ENCODE data around the gene KCNJ3. TPM values are rescaled to one million over a fixed set of nuclear protein-coding genes. Genes with fewer than 3 reads are reported as not detected.
A peak's percentile ranks its signal among the peaks of the same experiment; 100 is the strongest.

The KCNJ3 gene
- total and polyA plus RNA-seq, 9 of the 15 experiments (the other 6 are each of a cell fraction or from before 2014, with no cell fraction given) = not detected

DNA sequence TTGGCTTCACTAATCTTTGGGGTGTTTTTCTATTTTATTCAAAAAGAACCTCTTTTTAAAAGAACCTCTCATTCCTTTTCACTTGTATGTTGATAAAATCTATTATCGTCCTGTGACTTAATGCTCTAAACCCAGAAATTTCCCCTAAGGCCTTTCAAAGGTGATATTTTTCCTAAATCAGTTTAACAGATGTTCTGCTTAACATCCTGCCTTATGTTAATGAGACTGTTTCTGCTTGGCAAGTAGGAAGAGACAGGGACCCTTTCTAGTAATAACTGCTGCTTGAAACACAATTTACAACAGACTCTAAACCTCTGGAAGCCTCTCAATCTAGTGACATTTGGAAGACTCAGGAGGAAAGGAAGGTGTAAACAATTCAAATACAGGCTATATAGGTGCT lies 128.8 kb downstream of the KCNJ3 start (continued):
- TF ChIP-seq, protein P1, sequence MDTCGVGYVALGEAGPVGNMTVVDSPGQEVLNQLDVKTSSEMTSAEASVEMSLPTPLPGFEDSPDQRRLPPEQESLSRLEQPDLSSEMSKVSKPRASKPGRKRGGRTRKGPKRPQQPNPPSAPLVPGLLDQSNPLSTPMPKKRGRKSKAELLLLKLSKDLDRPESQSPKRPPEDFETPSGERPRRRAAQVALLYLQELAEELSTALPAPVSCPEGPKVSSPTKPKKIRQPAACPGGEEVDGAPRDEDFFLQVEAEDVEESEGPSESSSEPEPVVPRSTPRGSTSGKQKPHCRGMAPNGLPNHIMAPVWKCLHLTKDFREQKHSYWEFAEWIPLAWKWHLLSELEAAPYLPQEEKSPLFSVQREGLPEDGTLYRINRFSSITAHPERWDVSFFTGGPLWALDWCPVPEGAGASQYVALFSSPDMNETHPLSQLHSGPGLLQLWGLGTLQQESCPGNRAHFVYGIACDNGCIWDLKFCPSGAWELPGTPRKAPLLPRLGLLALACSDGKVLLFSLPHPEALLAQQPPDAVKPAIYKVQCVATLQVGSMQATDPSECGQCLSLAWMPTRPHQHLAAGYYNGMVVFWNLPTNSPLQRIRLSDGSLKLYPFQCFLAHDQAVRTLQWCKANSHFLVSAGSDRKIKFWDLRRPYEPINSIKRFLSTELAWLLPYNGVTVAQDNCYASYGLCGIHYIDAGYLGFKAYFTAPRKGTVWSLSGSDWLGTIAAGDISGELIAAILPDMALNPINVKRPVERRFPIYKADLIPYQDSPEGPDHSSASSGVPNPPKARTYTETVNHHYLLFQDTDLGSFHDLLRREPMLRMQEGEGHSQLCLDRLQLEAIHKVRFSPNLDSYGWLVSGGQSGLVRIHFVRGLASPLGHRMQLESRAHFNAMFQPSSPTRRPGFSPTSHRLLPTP (IDR thresholded peaks at IDR 0.05; ENCODE audit: borderline replicate concordance, extremely low read depth, insufficient read length) = no peak
- TF ChIP-seq PHF20 (IDR thresholded peaks at IDR 0.05; ENCODE audit: partially characterized antibody) (no peak), RB1 (IDR thresholded peaks at IDR 0.05; ENCODE audit: low read depth) (no peak), POLR2A (conservative IDR thresholded peaks at IDR 0.05) (no peak)

DNA sequence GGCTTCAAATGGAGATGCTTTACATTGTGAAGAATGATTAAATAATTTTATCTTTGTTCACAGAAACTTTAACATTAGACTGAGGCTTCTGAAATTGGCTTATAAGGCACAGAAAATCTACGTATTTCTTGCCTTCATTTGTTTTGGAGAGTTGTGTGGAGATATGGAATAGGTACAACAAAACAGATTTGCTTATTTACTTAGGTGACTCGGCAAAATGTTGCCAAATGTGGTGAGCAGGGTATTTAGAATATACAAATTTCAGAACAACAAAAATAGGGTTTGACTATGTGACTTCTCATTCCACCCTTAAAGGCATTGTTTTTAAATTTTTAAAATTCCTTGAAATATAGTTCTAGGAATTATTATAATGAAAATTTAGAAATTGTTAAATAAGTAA lies 134.2 kb downstream of the KCNJ3 start:
- no peak for DNase-seq (ENCODE audit: extremely low read depth in 1 of 4, low spot score in 3 of 4)
- WGBS (ENCODE audit: insufficient coverage, low coverage, missing lambda C conversion rate) = 2% methylated on average over 2 of the region's 2 CpGs

More for the DNA sequence above, 134.2 kb downstream of the KCNJ3 start:
- Histone ChIP-seq H3K9me1 (ENCODE audit: control insufficient read depth, insufficient read depth, low read length) (no peaks in the 10 kb centered on the region), H3K9me3 (replicated peaks; ENCODE audit: control insufficient read depth, insufficient read depth, low read depth, low read length) (no peaks in the 10 kb centered on the region; the same call in 1 of the 2 replicates), H4K20me1 (replicated peaks; ENCODE audit: control insufficient read depth, insufficient read depth, low read length) (no peaks in the 10 kb centered on the region), H3K9ac (ENCODE audit: insufficient read depth in 1 of 2, low read depth in 2 of 2, low read length in 2 of 2) (no peak overlapping the region), H2AFZ (ENCODE audit: low read depth, low read length) (no peak overlapping the region), H3K27ac (ENCODE audit: extremely low read depth, low read depth, low read length) (no peak overlapping the region), H3K4me2 (ENCODE audit: insufficient read depth, low read length) (no peak overlapping the region), H3K27me3 (ENCODE audit: control insufficient read depth in 2 of 2, insufficient read depth in 2 of 2, low read length in 2 of 2) (no peaks in the 10 kb centered on the region), H3K79me2 (ENCODE audit: control insufficient read depth, insufficient read depth, low read length) (no peaks in the 10 kb centered on the region), H3K4me1 (replicated peaks in 1 of 2; ENCODE audit: control insufficient read depth in 2 of 2, insufficient read depth in 2 of 2, low read length in 2 of 2) (no peaks in the 10 kb centered on the region), H3K36me3 (ENCODE audit: control insufficient read depth, insufficient read depth, low read length) (no peaks in the 10 kb centered on the region), H3K4me3 (no peak overlapping the region)
- POLR2A ChIA-PET = no interaction called here
- TF ChIP-seq TAF7 (tag; IDR thresholded peaks at IDR 0.05) (no peak), TEAD1 (CRISPR knock-in tag; IDR thresholded peaks at IDR 0.05) (no peak), PCBP1 (IDR thresholded peaks at IDR 0.05; ENCODE audit: low read depth, low read length, poor library complexity, severe bottlenecking) (no peak), FOXA3 (CRISPR knock-in tag; conservative IDR thresholded peaks at IDR 0.05 in 1 of 2, IDR thresholded peaks at IDR 0.05 in 1 of 2) (peak; percentile 59; a peak in 2 of 4 replicates), ASH1L (IDR thresholded peaks at IDR 0.05; ENCODE audit: borderline replicate concordance, low read depth, partially characterized antibody) (no peak)
- TF ChIP-seq, protein P2, sequence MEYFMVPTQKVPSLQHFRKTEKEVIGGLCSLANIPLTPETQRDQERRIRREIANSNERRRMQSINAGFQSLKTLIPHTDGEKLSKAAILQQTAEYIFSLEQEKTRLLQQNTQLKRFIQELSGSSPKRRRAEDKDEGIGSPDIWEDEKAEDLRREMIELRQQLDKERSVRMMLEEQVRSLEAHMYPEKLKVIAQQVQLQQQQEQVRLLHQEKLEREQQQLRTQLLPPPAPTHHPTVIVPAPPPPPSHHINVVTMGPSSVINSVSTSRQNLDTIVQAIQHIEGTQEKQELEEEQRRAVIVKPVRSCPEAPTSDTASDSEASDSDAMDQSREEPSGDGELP (CRISPR knock-in tag; IDR thresholded peaks at IDR 0.05; ENCODE audit: borderline replicate concordance) = no peak
- TF ChIP-seq, protein P3, sequence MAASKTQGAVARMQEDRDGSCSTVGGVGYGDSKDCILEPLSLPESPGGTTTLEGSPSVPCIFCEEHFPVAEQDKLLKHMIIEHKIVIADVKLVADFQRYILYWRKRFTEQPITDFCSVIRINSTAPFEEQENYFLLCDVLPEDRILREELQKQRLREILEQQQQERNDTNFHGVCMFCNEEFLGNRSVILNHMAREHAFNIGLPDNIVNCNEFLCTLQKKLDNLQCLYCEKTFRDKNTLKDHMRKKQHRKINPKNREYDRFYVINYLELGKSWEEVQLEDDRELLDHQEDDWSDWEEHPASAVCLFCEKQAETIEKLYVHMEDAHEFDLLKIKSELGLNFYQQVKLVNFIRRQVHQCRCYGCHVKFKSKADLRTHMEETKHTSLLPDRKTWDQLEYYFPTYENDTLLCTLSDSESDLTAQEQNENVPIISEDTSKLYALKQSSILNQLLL (CRISPR knock-in tag; IDR thresholded peaks at IDR 0.05; ENCODE audit: borderline replicate concordance) = no peak
- TF ChIP-seq, protein P4, sequence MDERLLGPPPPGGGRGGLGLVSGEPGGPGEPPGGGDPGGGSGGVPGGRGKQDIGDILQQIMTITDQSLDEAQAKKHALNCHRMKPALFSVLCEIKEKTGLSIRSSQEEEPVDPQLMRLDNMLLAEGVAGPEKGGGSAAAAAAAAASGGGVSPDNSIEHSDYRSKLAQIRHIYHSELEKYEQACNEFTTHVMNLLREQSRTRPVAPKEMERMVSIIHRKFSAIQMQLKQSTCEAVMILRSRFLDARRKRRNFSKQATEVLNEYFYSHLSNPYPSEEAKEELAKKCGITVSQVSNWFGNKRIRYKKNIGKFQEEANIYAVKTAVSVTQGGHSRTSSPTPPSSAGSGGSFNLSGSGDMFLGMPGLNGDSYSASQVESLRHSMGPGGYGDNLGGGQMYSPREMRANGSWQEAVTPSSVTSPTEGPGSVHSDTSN (CRISPR knock-in tag; IDR thresholded peaks at IDR 0.05; ENCODE audit: low read depth) = no peak
- TF ChIP-seq, protein P4 (tag; conservative IDR thresholded peaks at IDR 0.05; ENCODE audit: low read depth) = no peak
- BruUV-seq (replicated peaks) = no TSS peak
- in situ Hi-C loops (cut with MboI) (no loop called here), intact Hi-C loops (cut with micrococcal nuclease) (no loop called here)
- CTCF ChIA-PET (ENCODE audit: low intra/inter-chr PET ratio) = no interaction called here
- no peak for FAIRE-seq
- no peak for ATAC-seq
